Measurements from ENCODE around the gene GZMA.
"Not testable (repeated sequence)": the region's sequence is repeated elsewhere in the genome, so short reads cannot be mapped to it uniquely, and the experiment has no call there.

The GZMA gene

GRCh38 chr5:55081541-55081940 is 20.9 kb upstream of the GZMA start:
- Histone ChIP-seq H3K18ac (ENCODE audit: low read length) (no peak overlapping the region), H2BK15ac (replicated peaks; ENCODE audit: low read depth) (no peak overlapping the region), H3K23ac (ENCODE audit: low read length) (no peak overlapping the region), H3K27me3 (ENCODE audit: insufficient read depth, low read length, poor library complexity) (no peaks in the 10 kb centered on the region), H3K4ac (ENCODE audit: low read depth, low read length) (no peak overlapping the region), H3K4me1 (ENCODE audit: control insufficient read depth, low read depth, low read length) (no peaks in the 10 kb centered on the region), H3K27ac (ENCODE audit: low read depth, low read length) (no peak overlapping the region), H3K79me1 (ENCODE audit: low read length) (no peaks in the 10 kb centered on the region), H2BK120ac (ENCODE audit: low read depth, low read length) (no peak overlapping the region), H3K4me2 (ENCODE audit: low read length) (no peak overlapping the region), H2BK5ac (ENCODE audit: low read length) (no peak overlapping the region), H4K5ac (ENCODE audit: low read length) (no peak overlapping the region), H3K56ac (ENCODE audit: low read length) (no peak overlapping the region), H4K8ac (ENCODE audit: low read depth, low read length) (no peak overlapping the region), H3K9ac (ENCODE audit: low read length) (no peak overlapping the region), H3K36me3 (ENCODE audit: control insufficient read depth, insufficient read depth, low read length) (no peaks in the 10 kb centered on the region), H3K79me2 (ENCODE audit: control insufficient read depth, insufficient read depth, low read length) (no peaks in the 10 kb centered on the region), H3K4me3 (ENCODE audit: low read length) (no peak overlapping the region), H2AK5ac (ENCODE audit: low read length) (no peak overlapping the region)
- DNase-seq = no peak

GRCh38 chr5:55089301-55089700 is 13.1 kb upstream of the GZMA start:
- H3K4me1 ChIP-seq (ENCODE audit: control insufficient read depth, low read depth, low read length); H3K9ac ChIP-seq (ENCODE audit: low read length); H3K18ac ChIP-seq (ENCODE audit: low read length); H2AK5ac ChIP-seq (ENCODE audit: low read length); H3K79me2 ChIP-seq (ENCODE audit: control insufficient read depth, insufficient read depth, low read length); H3K4ac ChIP-seq (ENCODE audit: low read depth, low read length); H3K27me3 ChIP-seq (ENCODE audit: insufficient read depth, low read length, poor library complexity); H3K56ac ChIP-seq (ENCODE audit: low read length); H3K23ac ChIP-seq (ENCODE audit: low read length); H4K8ac ChIP-seq (ENCODE audit: low read depth, low read length); H2BK120ac ChIP-seq (ENCODE audit: low read depth, low read length); DNase-seq; H3K4me2 ChIP-seq (ENCODE audit: low read length); H2BK15ac ChIP-seq (replicated peaks; ENCODE audit: low read depth); H3K79me1 ChIP-seq (ENCODE audit: low read length); H3K4me3 ChIP-seq (ENCODE audit: low read length); H3K36me3 ChIP-seq (ENCODE audit: control insufficient read depth, insufficient read depth, low read length); H3K27ac ChIP-seq (ENCODE audit: low read depth, low read length); H2BK5ac ChIP-seq (ENCODE audit: low read length); H4K5ac ChIP-seq (ENCODE audit: low read length): not testable (repeated sequence)
- WGBS (ENCODE audit: extremely low coverage, insufficient coverage, low lambda C conversion rate) = no CpG with 5 or more reads among the region's 2 CpGs

GRCh38 chr5:55091011-55091410 is 11.4 kb upstream of the GZMA start:
- not testable (repeated sequence) for H3K79me2 ChIP-seq (ENCODE audit: control insufficient read depth, insufficient read depth, low read length)

GRCh38 chr5:55096182-55096581 is 6.3 kb upstream of the GZMA start:
- Histone ChIP-seq H3K79me2 (ENCODE audit: control insufficient read depth, insufficient read depth, low read length) (no peaks in the 10 kb centered on the region), H3K79me1 (ENCODE audit: low read length) (no peaks in the 10 kb centered on the region), H3K27ac (ENCODE audit: low read depth, low read length) (no peak overlapping the region), H4K5ac (ENCODE audit: low read length) (no peak overlapping the region), H3K36me3 (ENCODE audit: control insufficient read depth, insufficient read depth, low read length) (no peaks in the 10 kb centered on the region), H3K4me3 (ENCODE audit: low read length) (no peak overlapping the region), H3K27me3 (ENCODE audit: insufficient read depth, low read length, poor library complexity) (no peaks in the 10 kb centered on the region), H3K4me1 (ENCODE audit: control insufficient read depth, low read depth, low read length) (no peaks in the 10 kb centered on the region), H4K8ac (ENCODE audit: low read depth, low read length) (no peak overlapping the region), H3K4ac (ENCODE audit: low read depth, low read length) (no peak overlapping the region), H2BK5ac (ENCODE audit: low read length) (no peak overlapping the region), H3K56ac (ENCODE audit: low read length) (no peak overlapping the region), H3K4me2 (ENCODE audit: low read length) (no peak overlapping the region), H2BK120ac (ENCODE audit: low read depth, low read length) (no peak overlapping the region), H2AK5ac (ENCODE audit: low read length) (no peak overlapping the region), H3K23ac (ENCODE audit: low read length) (no peak overlapping the region), H2BK15ac (replicated peaks; ENCODE audit: low read depth) (no peak overlapping the region), H3K18ac (ENCODE audit: low read length) (no peak overlapping the region), H3K9ac (ENCODE audit: low read length) (no peak overlapping the region)
- WGBS (ENCODE audit: extremely low coverage, insufficient coverage, low lambda C conversion rate) = no CpG with 5 or more reads among the region's 3 CpGs
- no peak for DNase-seq

More at GRCh38 chr5:55091011-55091410, 11.4 kb upstream of the GZMA start:
- not testable (repeated sequence) for H3K23ac ChIP-seq (ENCODE audit: low read length); H4K8ac ChIP-seq (ENCODE audit: low read depth, low read length); H3K9ac ChIP-seq (ENCODE audit: low read length); H3K27ac ChIP-seq (ENCODE audit: low read depth, low read length); H3K18ac ChIP-seq (ENCODE audit: low read length); H4K5ac ChIP-seq (ENCODE audit: low read length); H2BK15ac ChIP-seq (replicated peaks; ENCODE audit: low read depth); H3K27me3 ChIP-seq (ENCODE audit: insufficient read depth, low read length, poor library complexity); H3K56ac ChIP-seq (ENCODE audit: low read length); H3K36me3 ChIP-seq (ENCODE audit: control insufficient read depth, insufficient read depth, low read length); H3K4me2 ChIP-seq (ENCODE audit: low read length); H3K4ac ChIP-seq (ENCODE audit: low read depth, low read length); H2BK120ac ChIP-seq (ENCODE audit: low read depth, low read length); H3K4me3 ChIP-seq (ENCODE audit: low read length); H2BK5ac ChIP-seq (ENCODE audit: low read length); H3K79me1 ChIP-seq (ENCODE audit: low read length); DNase-seq; H3K4me1 ChIP-seq (ENCODE audit: control insufficient read depth, low read depth, low read length); H2AK5ac ChIP-seq (ENCODE audit: low read length)
- WGBS (ENCODE audit: extremely low coverage, insufficient coverage, low lambda C conversion rate) = no CpG with 5 or more reads among the region's 6 CpGs

GRCh38 chr5:55096861-55097260 is 5.6 kb upstream of the GZMA start:
- Histone ChIP-seq H3K23ac (ENCODE audit: low read length) (no peak overlapping the region), H3K79me2 (ENCODE audit: control insufficient read depth, insufficient read depth, low read length) (no peaks in the 10 kb centered on the region), H3K27me3 (ENCODE audit: insufficient read depth, low read length, poor library complexity) (no peaks in the 10 kb centered on the region), H3K4me2 (ENCODE audit: low read length) (no peak overlapping the region), H3K27ac (ENCODE audit: low read depth, low read length) (no peak overlapping the region), H3K4me1 (ENCODE audit: control insufficient read depth, low read depth, low read length) (no peaks in the 10 kb centered on the region), H2AK5ac (ENCODE audit: low read length) (no peak overlapping the region), H4K5ac (ENCODE audit: low read length) (peak overlapping the region; percentile 87), H3K56ac (ENCODE audit: low read length) (peak overlapping the region; percentile 34), H3K4ac (ENCODE audit: low read depth, low read length) (no peak overlapping the region), H2BK120ac (ENCODE audit: low read depth, low read length) (no peak overlapping the region), H3K36me3 (ENCODE audit: control insufficient read depth, insufficient read depth, low read length) (no peaks in the 10 kb centered on the region), H3K18ac (ENCODE audit: low read length) (no peak overlapping the region), H2BK5ac (ENCODE audit: low read length) (no peak overlapping the region), H3K79me1 (ENCODE audit: low read length) (no peaks in the 10 kb centered on the region), H3K9ac (ENCODE audit: low read length) (no peak overlapping the region), H2BK15ac (replicated peaks; ENCODE audit: low read depth) (no peak overlapping the region), H3K4me3 (ENCODE audit: low read length) (no peak overlapping the region), H4K8ac (ENCODE audit: low read depth, low read length) (no peak overlapping the region)
- no CpG with 5 or more reads among the region's 6 CpGs for WGBS (ENCODE audit: extremely low coverage, insufficient coverage, low lambda C conversion rate)
- no peak for DNase-seq

GRCh38 chr5:55101148-55101547 is 1.3 kb upstream of the GZMA start:
- H2AK5ac ChIP-seq (ENCODE audit: low read length); H4K5ac ChIP-seq (ENCODE audit: low read length); H3K79me2 ChIP-seq (ENCODE audit: control insufficient read depth, insufficient read depth, low read length); H3K27me3 ChIP-seq (ENCODE audit: insufficient read depth, low read length, poor library complexity); H3K4me3 ChIP-seq (ENCODE audit: low read length); H3K4ac ChIP-seq (ENCODE audit: low read depth, low read length); DNase-seq; H3K18ac ChIP-seq (ENCODE audit: low read length); H4K8ac ChIP-seq (ENCODE audit: low read depth, low read length); H2BK5ac ChIP-seq (ENCODE audit: low read length); H3K4me2 ChIP-seq (ENCODE audit: low read length); H3K56ac ChIP-seq (ENCODE audit: low read length); H3K36me3 ChIP-seq (ENCODE audit: control insufficient read depth, insufficient read depth, low read length); H2BK15ac ChIP-seq (replicated peaks; ENCODE audit: low read depth); H3K27ac ChIP-seq (ENCODE audit: low read depth, low read length); H2BK120ac ChIP-seq (ENCODE audit: low read depth, low read length); H3K23ac ChIP-seq (ENCODE audit: low read length); H3K4me1 ChIP-seq (ENCODE audit: control insufficient read depth, low read depth, low read length); H3K79me1 ChIP-seq (ENCODE audit: low read length); H3K9ac ChIP-seq (ENCODE audit: low read length): not testable (repeated sequence)
